H7 (cell line): ENCODE measurements around the gene MRPL24. TPM values are rescaled to one million over a fixed set of nuclear protein-coding genes. Genes with fewer than 3 reads are reported as not detected.

Experiments
- DNase-seq: peaks from one replicate; pipeline ENCODE4 v3.0.0; 2012
- H3K27me3 ChIP-seq: 2 replicates; pipeline ENCODE4 v1.6.0; 2011; ENCODE audit warnings: mild to moderate bottlenecking, low read length; ENCODE audit not compliant: control insufficient read depth, insufficient read depth
- H3K36me3 ChIP-seq: replicated peaks from 2 replicates; pipeline ENCODE4 v1.5.1; 2011; ENCODE audit warnings: low read length; ENCODE audit not compliant: control insufficient read depth, insufficient read depth
- H3K4me3 ChIP-seq: 2 replicates; pipeline ENCODE4 v1.5.1; 2011; ENCODE audit warnings: low read depth, mild to moderate bottlenecking, control low read depth, low read length, moderate library complexity; ENCODE audit not compliant: insufficient read depth
- total RNA-seq: library from RNA; depleted of rRNA; stranded (reverse); fragments of >200 nt; shearing (Covaris generic); gene quantifications from 2 replicates; pipeline ENCODE4 v1.2.3, GENCODE V29; 2014

MRPL24 gene
- total RNA-seq, 1 experiment from 2014 or later = 105 TPM

DNA sequence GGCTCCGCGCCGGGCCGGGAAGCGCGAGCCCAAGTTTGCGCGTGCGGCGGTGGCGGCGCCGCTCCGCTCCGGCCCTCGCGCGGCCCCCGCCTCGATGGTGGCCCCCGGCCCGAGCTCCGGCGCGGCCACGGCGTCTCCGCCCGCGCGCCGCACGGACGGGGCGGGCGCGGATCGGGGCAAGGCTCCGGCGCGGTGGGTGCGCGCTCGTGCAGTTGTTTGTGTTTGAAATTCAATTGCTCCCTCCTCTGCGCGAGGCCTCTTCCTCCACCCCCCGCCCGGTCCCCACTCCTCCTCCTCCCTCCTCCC lies 10.5 kb upstream of the MRPL24 start, which contains the start of gene HDGF:
Gene HDGF (minus strand): TSS at position 225 of the 306 bp plus-strand sequence. CDS start 246 bp downstream, outside the sequence.
- H3K4me3 ChIP-seq = peak within 1 kb of the TSS; percentile 99
- H3K36me3 ChIP-seq = no peaks in the 10 kb centered on the region
- H3K27me3 ChIP-seq = no peaks in the 10 kb centered on the region
- DNase-seq = no peak

DNA sequence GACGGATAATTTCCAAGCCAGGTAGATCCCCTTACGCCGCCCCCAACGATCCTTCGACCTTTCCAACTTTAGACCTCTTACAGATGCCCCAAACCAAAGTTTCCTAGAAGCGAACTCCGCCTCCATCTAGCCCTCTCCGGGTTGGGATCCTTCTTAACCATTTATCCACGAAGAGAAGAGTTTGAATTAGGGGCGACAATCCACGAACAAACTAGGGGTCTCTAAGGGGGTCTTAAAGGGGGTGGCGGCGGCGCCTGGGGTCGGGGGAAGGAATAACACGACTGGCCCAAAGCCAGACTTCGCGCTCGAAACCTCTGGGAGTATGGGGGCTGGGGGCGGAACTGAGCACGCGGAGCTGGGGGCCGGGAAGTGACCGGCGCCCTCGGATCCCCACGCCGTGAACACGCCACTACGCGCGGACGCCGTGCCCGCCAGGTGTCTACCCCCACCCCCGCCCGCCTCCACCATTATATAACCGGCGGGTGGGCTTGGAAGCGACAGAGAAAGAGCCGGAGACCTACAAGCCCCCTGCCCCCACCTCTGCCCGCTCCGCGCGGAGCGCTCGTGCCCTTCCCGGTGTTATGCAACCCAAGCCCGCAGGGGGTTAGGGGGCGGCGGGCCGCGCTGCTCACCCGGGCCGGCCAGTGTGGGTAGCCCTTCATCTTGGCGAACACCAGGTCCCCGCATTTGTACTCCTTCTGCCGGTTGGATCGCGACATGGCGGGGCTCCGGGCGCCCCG lies 10.0 kb upstream of the MRPL24 start:
- H3K4me3 ChIP-seq = peak overlapping the region; percentile 99
- H3K27me3 ChIP-seq = no peaks in the 10 kb centered on the region
- H3K36me3 ChIP-seq = no peaks in the 10 kb centered on the region
- DNase-seq = peak; percentile 85

DNA sequence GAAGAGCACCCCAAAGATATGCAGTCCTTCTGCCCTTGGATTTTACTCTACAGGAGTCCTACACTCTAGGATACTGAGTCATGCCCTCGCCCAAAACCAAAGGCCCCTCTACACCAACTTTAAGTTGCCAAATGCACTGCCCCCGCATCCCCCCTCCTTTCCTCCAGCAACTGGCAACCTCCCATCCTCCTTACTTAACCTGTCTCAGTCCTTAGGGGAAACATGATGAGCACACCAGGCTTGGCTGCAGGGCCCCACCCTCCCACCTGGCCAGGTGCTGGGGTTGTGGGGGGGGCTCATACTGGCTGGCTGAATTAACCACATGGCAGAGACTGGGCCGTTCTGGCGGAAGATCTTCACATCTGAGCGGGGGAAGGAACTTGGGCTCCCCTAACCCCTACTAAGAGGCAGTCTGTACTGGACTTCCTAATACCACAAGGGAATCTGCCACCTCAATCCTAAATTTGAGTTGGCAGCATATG lies 9.3 kb upstream of the MRPL24 start:
- no peaks in the 10 kb centered on the region for H3K27me3 ChIP-seq
- H3K36me3 ChIP-seq = no peaks in the 10 kb centered on the region
- peak; percentile 67 for DNase-seq
- peak overlapping the region; percentile 99 for H3K4me3 ChIP-seq

DNA sequence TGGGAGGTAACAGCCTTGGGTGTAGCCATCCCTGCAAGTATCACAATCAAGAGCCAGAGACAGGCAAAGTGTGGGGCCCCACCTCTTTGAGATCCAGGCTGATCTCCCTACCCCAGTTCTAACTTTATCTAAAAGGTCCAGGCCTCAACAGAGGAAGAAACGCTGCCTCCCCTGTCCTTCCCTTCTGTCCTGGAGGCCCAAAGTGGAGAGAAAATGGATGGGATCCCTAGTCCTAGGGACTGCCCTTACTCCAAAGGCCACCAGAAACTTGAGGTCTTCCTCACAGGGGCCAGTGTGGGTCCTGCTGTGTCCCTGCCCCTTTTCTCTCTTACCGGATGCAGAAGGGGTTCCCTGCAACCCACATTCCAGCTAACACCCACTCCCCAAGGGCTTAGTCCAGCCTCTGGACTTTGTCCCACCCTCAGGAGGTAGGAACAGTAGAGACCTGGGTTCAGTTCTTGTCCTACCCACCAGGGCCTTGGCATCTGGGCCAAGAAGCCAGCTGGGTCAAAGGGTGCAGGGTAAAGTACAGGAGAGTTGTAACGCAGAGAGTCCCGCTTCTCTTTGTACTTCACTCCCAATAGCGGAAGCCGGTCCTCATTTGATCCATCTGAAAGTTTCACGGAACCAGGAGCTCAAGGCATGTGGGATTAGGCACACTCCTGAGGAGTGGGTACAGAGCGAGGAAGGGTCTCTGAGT lies 8.7 kb upstream of the MRPL24 start:
- no peak for DNase-seq
- Histone ChIP-seq H3K36me3 (peaks cover 3% of the 10 kb centered on the region), H3K27me3 (no peaks in the 10 kb centered on the region), H3K4me3 (peak overlapping the region; percentile 99; the same call in 1 of the 2 replicates)

DNA sequence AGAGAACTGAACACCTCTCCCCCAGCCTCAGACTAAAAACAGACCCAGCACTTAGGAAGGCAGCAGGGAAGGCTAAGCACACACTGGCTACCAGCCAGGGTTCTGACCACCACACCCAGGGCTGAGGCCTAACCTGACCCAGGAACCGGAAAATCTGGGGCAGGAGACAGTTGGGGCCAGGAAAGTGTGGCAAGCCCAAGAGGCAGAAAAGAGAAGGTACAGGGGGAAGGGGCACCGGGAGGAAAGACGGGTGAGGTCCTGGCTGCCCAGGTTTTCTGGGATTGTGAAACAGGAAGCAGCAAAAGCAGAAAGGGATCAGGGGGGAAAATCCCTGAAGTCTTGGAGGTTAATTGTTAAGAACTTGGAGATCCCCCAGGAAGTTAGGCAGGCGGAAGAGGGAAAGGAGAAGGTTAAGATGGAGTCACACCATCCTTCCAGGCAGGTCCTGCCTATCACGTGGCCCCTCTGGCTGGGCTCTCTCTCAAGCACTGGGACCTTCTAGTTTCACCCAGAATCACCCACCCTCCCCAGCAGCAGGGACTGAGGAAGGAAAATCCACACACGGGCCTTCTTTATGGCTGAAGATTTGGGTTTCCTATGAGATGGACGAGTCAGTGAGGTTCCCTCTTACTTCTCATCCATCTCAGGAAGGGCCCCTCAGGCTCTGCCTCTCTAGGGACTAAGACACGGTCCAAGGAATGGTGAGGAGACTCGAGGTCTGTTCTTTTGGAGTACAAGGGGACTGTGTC lies 8.0 kb upstream of the MRPL24 start:
- H3K4me3 ChIP-seq = no peak overlapping the region; the same call in 1 of the 2 replicates
- H3K36me3 ChIP-seq = peaks cover 8% of the 10 kb centered on the region
- peak; percentile 16 for DNase-seq
- H3K27me3 ChIP-seq = no peaks in the 10 kb centered on the region

DNA sequence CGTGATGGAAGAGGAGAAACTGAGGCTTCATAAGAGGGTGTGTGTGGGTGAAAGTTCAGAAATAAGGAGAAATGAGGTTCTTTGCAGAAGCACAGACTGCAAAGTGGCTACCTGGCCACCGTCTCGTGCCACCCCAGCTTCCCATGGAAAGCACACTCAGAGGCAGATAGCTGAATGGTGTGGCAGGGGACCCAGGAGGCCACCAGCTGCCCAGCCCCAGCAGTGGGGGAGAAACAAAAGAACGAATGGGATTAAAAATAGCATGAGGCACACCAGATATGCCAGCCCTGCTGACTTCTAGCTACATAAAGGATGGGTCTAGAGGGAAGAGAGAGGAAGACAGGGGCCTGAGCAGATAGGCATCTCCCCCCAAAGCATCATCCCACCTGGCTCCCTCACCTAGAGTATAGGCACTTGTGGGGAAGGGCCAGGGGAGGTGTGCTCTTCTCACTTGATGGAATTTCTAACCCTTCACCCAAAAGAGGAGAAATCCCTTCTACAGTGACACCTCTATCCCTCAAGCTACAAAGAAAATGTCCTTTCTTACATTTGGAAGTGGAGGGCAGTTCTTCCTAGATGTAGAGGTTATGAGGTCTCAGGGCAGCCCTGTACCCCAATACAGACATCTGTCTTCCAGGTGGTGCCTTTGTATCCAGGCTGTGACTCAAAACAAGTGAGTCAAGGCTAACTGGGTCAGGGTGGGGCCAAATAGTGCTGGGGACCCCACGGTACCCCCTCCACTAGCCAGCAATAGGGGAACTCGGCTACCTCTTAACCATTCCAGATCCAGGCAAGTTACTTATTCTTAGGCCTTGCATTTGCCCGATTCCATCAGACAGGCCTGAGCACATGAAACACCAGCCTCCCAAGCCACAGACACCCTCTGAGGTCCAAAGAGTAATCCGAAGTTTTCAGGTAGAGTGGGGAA lies 7.1 kb upstream of the MRPL24 start:
- DNase-seq = peak; percentile 47
- Histone ChIP-seq H3K36me3 (peaks cover 11% of the 10 kb centered on the region), H3K4me3 (peak overlapping the region; percentile 38), H3K27me3 (no peaks in the 10 kb centered on the region)

DNA sequence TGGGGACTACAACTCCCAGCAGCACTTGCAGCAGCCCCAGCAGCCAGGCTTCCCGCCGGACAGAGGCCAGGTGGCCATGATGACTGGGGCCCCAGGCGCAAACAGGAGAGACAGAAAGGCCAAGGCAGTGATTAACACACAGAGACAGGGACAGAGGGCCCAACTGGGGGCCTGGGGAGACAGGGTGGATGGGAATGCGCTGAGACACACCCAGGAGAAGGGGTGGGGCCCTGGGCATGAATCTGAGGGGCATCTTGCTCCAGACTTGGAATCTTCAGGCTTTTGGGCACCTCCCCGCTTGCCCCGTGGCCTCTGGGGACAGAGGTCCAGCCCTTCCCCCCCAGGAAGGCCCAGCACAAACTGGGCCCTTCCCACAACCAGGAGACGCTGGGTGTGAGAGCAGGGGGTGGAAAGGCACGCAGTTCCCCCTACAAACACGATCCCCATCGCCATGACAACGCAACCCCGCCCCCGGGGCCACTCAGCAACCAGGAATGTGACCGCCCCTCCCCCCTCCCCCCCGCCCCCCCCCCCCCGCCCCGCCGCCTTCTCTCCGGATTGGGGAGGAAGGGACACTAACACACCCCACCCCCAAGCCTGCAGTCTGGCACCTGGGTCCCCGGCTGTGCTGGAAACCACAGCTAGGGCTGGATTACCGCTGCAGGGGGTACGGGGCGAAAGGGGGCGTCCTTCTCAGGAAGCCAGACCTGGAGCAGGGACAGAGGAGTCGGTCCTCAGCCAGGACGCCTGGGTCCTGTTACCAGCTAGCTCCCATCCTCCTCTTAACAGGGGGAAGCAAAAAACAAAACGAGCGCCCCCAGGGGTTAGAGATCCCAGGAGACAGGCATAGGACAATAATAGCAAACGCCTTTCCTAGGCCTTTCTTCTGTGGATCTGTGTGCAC lies 6.1 kb upstream of the MRPL24 start:
- Histone ChIP-seq H3K27me3 (no peaks in the 10 kb centered on the region), H3K36me3 (peaks cover 11% of the 10 kb centered on the region), H3K4me3 (peak overlapping the region; percentile 59)
- DNase-seq = peak; percentile 97

DNA sequence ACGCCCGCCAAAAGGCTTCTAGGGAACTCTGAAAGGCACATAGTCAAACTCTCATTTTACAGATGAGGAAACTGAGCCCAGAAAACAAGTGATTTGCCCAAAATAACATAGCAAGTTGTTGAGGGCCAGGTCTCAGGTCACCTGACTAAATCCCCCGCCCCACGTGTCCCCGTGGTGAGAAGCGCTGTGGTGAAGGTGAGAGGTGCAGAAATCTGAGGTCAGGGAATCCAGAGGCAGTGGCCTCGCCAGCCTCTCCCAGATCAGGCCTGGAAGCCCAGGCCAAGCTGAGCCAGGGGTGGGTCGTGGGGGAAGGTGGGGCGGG lies 5.5 kb upstream of the MRPL24 start:
- H3K36me3 ChIP-seq = peaks cover 11% of the 10 kb centered on the region
- H3K27me3 ChIP-seq = no peaks in the 10 kb centered on the region
- DNase-seq = no peak
- H3K4me3 ChIP-seq = peak overlapping the region; percentile 59

DNA sequence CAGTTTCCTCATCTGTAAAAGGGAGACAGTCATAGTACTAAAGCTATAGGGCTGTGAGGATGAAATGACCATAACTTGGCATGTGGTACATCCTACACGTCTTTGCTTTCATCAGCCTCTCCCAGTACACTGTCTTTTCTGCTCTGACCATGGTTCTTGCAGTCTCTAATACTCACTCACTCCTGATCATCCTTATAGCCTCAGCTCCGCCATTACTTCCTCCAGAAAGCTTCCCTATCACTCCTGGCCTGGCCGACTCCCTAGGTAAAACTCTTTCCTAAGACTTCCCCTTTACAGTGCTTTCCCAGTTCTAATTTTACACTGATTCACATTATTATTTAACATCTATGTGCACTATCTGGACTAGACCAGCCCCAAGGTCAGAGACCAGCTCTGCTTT lies 5.0 kb upstream of the MRPL24 start:
- no peak overlapping the region for H3K4me3 ChIP-seq
- peak; percentile 13 for DNase-seq
- no peaks in the 10 kb centered on the region for H3K27me3 ChIP-seq
- peaks cover 11% of the 10 kb centered on the region for H3K36me3 ChIP-seq

DNA sequence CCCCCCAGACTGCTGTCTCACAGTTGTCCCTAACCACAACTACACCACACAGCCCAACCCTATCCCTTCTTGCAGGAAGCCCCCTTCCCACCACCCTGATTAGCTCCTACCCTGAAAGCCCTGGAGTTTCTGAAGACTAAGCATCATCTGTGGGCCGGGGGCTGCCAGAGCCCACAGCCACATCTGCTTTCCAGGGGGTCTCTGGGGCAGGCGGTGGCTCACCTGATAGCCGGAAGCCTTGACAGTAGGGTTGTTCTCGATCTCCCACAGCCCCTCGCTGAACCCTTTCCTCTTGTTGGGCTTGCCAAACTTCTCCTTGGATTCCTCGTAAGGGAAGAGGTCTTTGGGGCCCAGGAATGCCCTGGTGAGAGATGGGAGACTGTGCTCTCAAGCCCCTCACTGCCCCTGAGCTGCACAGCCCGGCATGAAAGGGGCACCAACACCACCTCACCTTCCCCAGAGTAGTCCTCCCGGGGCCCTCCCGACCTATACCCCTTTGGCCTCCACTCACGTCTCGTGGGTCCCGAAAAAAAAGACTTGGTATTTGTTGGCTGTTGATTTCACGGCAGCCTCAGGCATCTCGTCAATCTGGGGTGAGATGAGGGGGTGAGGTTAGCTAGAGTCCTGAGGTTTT lies 4.0 kb upstream of the MRPL24 start:
- Histone ChIP-seq H3K36me3 (peaks cover 11% of the 10 kb centered on the region), H3K4me3 (no peak overlapping the region), H3K27me3 (no peaks in the 10 kb centered on the region)
- no peak for DNase-seq

DNA sequence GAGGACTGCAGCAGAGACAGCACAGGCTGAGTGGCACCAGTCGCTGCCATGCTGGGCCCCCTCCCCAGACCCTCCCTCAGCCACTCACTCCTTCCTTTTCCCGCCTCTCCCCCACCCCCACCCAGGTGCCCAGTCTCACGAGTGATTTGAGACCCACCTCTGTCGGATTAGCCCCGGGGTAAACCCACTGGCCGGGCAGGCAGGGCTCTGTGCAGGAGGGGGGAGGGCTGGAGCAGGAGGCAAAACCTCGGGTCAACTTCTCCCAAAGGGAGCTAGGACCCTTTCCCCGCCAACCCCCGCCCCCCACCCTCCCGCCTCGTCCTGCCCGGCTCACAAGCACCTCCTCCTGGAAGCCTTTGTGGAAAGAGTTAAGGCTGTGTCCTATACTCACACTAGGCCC lies 3.5 kb upstream of the MRPL24 start:
- no peak for DNase-seq
- H3K27me3 ChIP-seq = no peaks in the 10 kb centered on the region
- no peak overlapping the region for H3K4me3 ChIP-seq

DNA sequence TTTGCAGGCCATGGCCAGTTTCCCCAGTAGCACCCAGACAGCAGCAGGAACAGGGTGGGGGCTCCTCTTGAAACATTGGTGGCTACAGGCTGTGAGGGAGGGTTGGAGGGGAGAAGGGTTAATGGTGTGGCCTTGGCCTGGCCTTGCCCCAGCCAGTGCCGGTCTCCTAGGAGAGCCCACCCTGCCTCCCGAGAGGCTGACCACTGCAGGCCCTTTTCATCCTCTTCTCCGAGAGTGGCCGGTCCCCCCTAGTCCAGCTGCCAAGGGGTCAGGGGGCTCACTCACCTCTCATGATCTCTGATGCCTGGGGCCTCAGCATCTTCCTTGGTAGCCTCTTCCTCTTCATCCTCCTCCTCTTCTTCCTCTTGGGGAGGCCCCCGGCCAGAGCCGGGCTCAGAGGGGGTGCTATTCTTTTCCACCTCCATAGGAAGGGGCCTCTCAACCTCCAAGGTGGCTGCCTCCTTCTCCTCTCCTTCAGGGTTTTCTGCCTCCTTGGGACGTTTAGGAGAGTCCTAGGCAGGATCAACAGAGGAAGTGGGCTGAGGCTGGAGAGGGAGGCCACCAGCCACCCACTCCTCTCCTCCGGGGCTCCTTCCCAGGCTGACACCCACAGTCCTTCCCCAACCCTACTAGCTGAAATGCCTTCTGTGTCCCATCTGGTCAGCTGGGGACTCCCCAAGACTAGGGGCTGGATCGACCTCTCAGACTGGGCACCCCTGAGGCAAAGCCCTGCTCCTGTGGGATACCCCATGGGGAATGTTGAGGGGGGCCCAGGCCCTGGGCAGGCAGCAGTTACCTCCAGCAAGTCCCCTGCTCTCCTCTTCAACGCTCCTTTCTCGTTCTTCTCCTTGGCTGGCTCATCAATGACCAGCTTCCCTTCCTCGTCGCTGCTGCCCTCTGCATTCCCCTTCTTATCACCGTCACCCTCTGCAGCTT lies 2.7 kb upstream of the MRPL24 start:
- Histone ChIP-seq H3K36me3 (peaks cover 11% of the 10 kb centered on the region), H3K27me3 (no peaks in the 10 kb centered on the region), H3K4me3 (no peak overlapping the region)
- DNase-seq = no peak

More for the DNA sequence above, 3.5 kb upstream of the MRPL24 start:
- peaks cover 11% of the 10 kb centered on the region for H3K36me3 ChIP-seq
